DMS114 treated with DMSO at 0.1 percent for 48 hours (cell line): ENCODE results near the gene USP33.
A peak's percentile ranks its signal among the peaks of the same experiment; 100 is the strongest.
"Not testable (repeated sequence)": the region's sequence is repeated elsewhere in the genome, so short reads cannot be mapped to it uniquely, and the experiment has no call there.

Experiments used
- DNase-seq: peaks from one replicate; lab custom pipeline; 2025; ENCODE audit not compliant: unreplicated experiment; lab: John Stamatoyannopoulos, UW

USP33 gene

GRCh38 chr1:77759071-77760028 is at the start of gene USP33:
Gene USP33, minus strand, starts transcription at chr1:77759852. Its CDS starts 18,155 bp downstream, at chr1:77741697.
- DNase-seq, result peak; percentile 74

- no peak for DNase-seq
Observed at GRCh38 chr1:77803371-77803770, 43.7 kb upstream of the USP33 start.

- DNase-seq, result no peak
Observed at GRCh38 chr1:77802026-77802425, 42.4 kb upstream of the USP33 start.

- DNase-seq, result no peak
Observed at GRCh38 chr1:77797991-77798390, 38.3 kb upstream of the USP33 start.

- no peak for DNase-seq
Observed at GRCh38 chr1:77796695-77797405, 37.2 kb upstream of the USP33 start.

GRCh38 chr1:77794550-77794949 is 34.9 kb upstream of the USP33 start:
- DNase-seq, result no peak

- not testable (repeated sequence) for DNase-seq
Observed at GRCh38 chr1:77786093-77786741, 26.6 kb upstream of the USP33 start.

GRCh38 chr1:77783141-77783540 is 23.5 kb upstream of the USP33 start:
- no peak for DNase-seq

GRCh38 chr1:77781683-77782082 is 22.0 kb upstream of the USP33 start:
- DNase-seq, result no peak

GRCh38 chr1:77779529-77780281 is 20.1 kb upstream of the USP33 start, which contains the start of gene MIGA1:
Gene MIGA1, plus strand, starts transcription at chr1:77779649. Its CDS starts 3,604 bp downstream, at chr1:77783253.
- DNase-seq, result peak; percentile 93

- DNase-seq, result no peak
Observed at GRCh38 chr1:77776007-77776700, 16.5 kb upstream of the USP33 start.

GRCh38 chr1:77768006-77768405 is 8.4 kb upstream of the USP33 start:
- no peak for DNase-seq

- no peak for DNase-seq
Observed at GRCh38 chr1:77762072-77762476, 2.4 kb upstream of the USP33 start.

GRCh38 chr1:77757603-77758002 is 2.0 kb downstream of the USP33 start:
- no peak for DNase-seq

GRCh38 chr1:77757066-77757584 is 2.5 kb downstream of the USP33 start:
- DNase-seq, result no peak

GRCh38 chr1:77756052-77756754 is 3.4 kb downstream of the USP33 start:
- DNase-seq, result no peak

- DNase-seq, result not testable (repeated sequence)
Observed at GRCh38 chr1:77749489-77749888, 10.2 kb downstream of the USP33 start.

- no peak for DNase-seq
Observed at GRCh38 chr1:77744576-77744975, 15.1 kb downstream of the USP33 start.

GRCh38 chr1:77742011-77742555 is 17.6 kb downstream of the USP33 start:
- no peak for DNase-seq
